Cardiac muscle cell (in vitro differentiated cells and primary cell): Measurements from ENCODE around the gene TARBP1. TPM values are rescaled to one million over a fixed set of nuclear protein-coding genes. Genes with fewer than 3 reads are reported as not detected.

Experiments
- DNase-seq, 2 donors: peaks; one replicate each; pipeline versions ENCODE4 v3.0.0 to v3.0.0-alpha.2; 2010 to 2017; ENCODE audit warnings: low read depth in 1 of 2, low spot score in 1 of 2
- H3K27ac ChIP-seq: fragments of 200-600 bp; sonication (generic); 2 replicates; pipeline ENCODE4 v1.5.1; 2016
- H3K27me3 ChIP-seq: fragments of 200-600 bp; sonication (generic); 2 replicates; pipeline ENCODE4 v1.6.0; 2016; ENCODE audit warnings: control low read depth
- H3K36me3 ChIP-seq: fragments of 200-600 bp; sonication (generic); 2 replicates; pipeline ENCODE4 v1.5.1; 2016; ENCODE audit warnings: control low read depth
- H3K4me1 ChIP-seq: fragments of 200-600 bp; sonication (generic); 2 replicates; pipeline ENCODE4 v1.8.1; 2017; ENCODE audit warnings: low read depth, mild to moderate bottlenecking, mixed run types
- H3K4me3 ChIP-seq: fragments of 200-600 bp; sonication (generic); 2 replicates; pipeline ENCODE4 v1.5.1; 2016; ENCODE audit warnings: mild to moderate bottlenecking
- H3K9me3 ChIP-seq: fragments of 200-600 bp; sonication (generic); 2 replicates; pipeline ENCODE4 v1.5.1; 2017; ENCODE audit warnings: low read depth, mild to moderate bottlenecking, control low read depth
- polyA plus RNA-seq: library from polyadenylated mRNA; unstranded; fragments of >200 nt; fragmentation: Nextera tagmentation; extraction: Ambion mirVana; gene quantifications from 2 replicates; pipeline ENCODE4 v1.2.1, GENCODE V29; 2016
- total RNA-seq: library from RNA; depleted of rRNA; stranded (reverse); fragments of >200 nt; gene quantifications from 2 replicates; pipeline ENCODE4 v1.2.3, GENCODE V29; 2016
- TF ChIP-seq, protein P1 (sequence below): IDR thresholded peaks from 2 replicates; pipeline ENCODE4 v1.5.1; 2012; ENCODE audit warnings: low read depth, mild to moderate bottlenecking, low read length

Gene TARBP1
- total and polyA plus RNA-seq, 2 experiments from 2014 or later, result 25.6 to 34.3 TPM

DNA sequence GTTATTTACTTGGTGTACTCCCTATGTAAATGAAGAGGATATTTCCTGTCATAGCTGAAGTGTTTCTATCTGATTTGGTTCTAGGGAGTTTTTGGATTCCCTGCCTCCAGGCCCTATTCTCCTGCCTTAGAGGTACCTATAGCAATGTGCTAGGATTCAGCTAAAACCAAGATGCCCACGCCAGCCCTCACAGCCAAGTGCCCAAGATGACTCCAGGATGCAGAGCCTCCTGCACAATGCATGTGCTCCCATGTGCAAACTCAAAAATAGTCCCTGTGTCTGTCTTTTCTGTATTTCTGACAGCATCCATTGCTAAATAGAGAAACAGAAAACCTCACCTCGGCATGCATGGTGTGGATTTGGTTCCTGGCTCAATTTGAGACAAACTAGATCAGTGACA is 887 bp upstream of the TARBP1 start:
- DNase-seq, result no peak
- Histone ChIP-seq H3K9me3 (no peaks in the 10 kb centered on the region), H3K27ac (no peak overlapping the region), H3K4me3 (no peak overlapping the region), H3K4me1 (peaks cover under 1% of the 10 kb centered on the region), H3K27me3 (peaks cover 33% of the 10 kb centered on the region), H3K36me3 (no peaks in the 10 kb centered on the region)
- TF ChIP-seq, protein P1, sequence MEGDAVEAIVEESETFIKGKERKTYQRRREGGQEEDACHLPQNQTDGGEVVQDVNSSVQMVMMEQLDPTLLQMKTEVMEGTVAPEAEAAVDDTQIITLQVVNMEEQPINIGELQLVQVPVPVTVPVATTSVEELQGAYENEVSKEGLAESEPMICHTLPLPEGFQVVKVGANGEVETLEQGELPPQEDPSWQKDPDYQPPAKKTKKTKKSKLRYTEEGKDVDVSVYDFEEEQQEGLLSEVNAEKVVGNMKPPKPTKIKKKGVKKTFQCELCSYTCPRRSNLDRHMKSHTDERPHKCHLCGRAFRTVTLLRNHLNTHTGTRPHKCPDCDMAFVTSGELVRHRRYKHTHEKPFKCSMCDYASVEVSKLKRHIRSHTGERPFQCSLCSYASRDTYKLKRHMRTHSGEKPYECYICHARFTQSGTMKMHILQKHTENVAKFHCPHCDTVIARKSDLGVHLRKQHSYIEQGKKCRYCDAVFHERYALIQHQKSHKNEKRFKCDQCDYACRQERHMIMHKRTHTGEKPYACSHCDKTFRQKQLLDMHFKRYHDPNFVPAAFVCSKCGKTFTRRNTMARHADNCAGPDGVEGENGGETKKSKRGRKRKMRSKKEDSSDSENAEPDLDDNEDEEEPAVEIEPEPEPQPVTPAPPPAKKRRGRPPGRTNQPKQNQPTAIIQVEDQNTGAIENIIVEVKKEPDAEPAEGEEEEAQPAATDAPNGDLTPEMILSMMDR, result no peak

DNA sequence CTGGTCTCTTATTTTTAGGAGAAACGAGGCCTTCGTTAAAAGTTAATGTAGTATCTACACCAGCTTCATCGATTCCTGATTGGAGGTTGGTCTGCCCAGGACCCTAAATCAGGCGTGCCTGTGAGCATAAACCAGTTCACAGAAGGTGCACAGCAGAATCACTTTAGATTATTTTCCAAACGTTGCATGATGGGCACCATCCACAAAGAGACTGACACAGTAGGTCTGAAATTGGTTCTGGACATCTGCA is 256 bp upstream of the TARBP1 start:
- Histone ChIP-seq H3K27ac (no peak overlapping the region), H3K27me3 (peaks cover 29% of the 10 kb centered on the region), H3K36me3 (no peaks in the 10 kb centered on the region), H3K4me1 (peaks cover 6% of the 10 kb centered on the region), H3K9me3 (no peaks in the 10 kb centered on the region), H3K4me3 (peak overlapping the region; percentile 96)
- TF ChIP-seq, protein P1, result no peak
- DNase-seq, result no peak

DNA sequence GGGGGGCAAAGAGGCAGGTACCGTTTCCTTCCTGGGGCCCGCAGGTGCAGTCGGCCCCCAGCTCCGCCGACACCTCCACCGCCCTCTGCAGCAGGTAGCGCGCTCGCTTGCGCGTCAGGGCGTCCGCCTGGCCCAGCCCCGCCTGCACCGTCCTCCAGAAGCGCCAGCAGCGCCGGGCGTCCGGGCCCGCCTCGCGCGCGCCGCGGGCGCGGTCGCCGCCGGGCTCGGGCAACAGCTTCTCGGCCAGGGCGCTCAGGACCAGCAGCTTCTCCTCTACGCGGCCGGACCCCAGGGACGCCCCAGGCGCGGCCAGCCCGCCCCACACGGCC is 863 bp downstream of the TARBP1 start:
- TF ChIP-seq, protein P1, result no peak
- H3K36me3 ChIP-seq, result no peaks in the 10 kb centered on the region
- peak overlapping the region; percentile 96 for H3K4me3 ChIP-seq
- H3K9me3 ChIP-seq, result no peaks in the 10 kb centered on the region
- peaks cover 6% of the 10 kb centered on the region for H3K4me1 ChIP-seq
- H3K27ac ChIP-seq, result peak overlapping the region; percentile 93
- peak; percentile 52 to 73 for DNase-seq
- peaks cover 21% of the 10 kb centered on the region for H3K27me3 ChIP-seq

DNA sequence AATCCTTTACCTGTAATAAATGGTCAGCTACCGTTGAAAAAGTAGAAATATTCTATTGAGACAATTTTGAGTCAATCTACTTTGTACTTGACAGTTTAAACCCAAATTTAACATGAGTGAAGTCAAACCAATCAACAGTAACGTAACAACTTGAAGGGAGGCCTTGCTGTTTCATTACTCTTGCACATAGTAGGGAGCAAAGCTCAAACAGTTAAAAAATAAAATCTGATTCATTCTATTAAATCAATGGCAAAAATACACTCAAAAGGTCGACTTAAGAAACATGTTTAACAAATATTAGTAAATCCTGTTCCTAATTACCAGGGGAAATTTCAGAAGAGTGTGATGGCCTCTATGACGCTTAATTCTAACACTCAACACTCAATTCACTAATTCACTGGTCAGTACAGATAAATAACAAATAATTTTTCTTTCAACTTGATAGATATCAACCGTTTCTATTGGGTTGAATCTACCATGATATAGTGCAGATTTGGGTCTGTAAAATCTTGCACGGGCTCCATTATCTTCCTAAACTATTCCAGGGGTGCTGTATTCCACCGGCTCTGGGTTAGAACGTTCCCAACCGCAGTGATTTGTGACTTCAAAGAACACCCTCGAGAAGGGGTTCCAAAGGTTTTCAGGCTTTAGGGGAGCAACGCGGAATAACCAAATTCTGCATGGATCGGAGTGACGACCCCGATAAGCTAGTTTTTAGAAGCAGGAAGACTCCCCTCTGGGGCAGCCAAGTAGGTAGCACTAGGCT is 1.4 kb downstream of the TARBP1 start:
- Histone ChIP-seq H3K4me1 (peaks cover 6% of the 10 kb centered on the region), H3K36me3 (no peaks in the 10 kb centered on the region), H3K9me3 (no peaks in the 10 kb centered on the region), H3K27ac (peak overlapping the region; percentile 93), H3K27me3 (peaks cover 16% of the 10 kb centered on the region), H3K4me3 (peak overlapping the region; percentile 96)
- no peak for DNase-seq
- TF ChIP-seq, protein P1, result no peak

DNA sequence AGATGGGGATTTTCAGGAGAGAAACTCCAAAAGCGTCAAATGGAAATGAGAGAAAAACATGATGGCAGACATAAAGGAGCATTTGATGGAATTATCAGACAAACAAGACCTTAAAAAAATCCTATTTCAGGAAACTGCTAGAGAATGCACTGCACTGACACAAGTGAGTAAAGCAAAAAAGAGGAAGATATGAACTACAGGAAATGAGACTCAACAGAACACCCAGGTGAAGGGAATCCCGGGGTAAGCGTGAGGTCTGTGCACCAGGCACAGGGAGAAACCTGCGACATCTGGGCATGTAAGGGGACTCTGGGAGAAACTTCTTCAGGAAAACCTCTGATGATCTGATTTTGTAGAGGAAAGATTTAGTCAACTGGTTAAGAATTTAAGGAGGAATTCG is 2.8 kb downstream of the TARBP1 start:
- Histone ChIP-seq H3K36me3 (no peaks in the 10 kb centered on the region), H3K4me3 (no peak overlapping the region), H3K27me3 (peaks cover 6% of the 10 kb centered on the region), H3K4me1 (peaks cover 6% of the 10 kb centered on the region), H3K27ac (no peak overlapping the region), H3K9me3 (no peaks in the 10 kb centered on the region)
- TF ChIP-seq, protein P1, result no peak
- no peak for DNase-seq
